ENCODE results near the gene SEC14L5. TPM values are rescaled to one million over a fixed set of nuclear protein-coding genes. Genes with fewer than 3 reads are reported as not detected.

SEC14L5 gene
- total RNA-seq, 2 donors from 2014 or later = 0.74 to 0.77 TPM

DNA sequence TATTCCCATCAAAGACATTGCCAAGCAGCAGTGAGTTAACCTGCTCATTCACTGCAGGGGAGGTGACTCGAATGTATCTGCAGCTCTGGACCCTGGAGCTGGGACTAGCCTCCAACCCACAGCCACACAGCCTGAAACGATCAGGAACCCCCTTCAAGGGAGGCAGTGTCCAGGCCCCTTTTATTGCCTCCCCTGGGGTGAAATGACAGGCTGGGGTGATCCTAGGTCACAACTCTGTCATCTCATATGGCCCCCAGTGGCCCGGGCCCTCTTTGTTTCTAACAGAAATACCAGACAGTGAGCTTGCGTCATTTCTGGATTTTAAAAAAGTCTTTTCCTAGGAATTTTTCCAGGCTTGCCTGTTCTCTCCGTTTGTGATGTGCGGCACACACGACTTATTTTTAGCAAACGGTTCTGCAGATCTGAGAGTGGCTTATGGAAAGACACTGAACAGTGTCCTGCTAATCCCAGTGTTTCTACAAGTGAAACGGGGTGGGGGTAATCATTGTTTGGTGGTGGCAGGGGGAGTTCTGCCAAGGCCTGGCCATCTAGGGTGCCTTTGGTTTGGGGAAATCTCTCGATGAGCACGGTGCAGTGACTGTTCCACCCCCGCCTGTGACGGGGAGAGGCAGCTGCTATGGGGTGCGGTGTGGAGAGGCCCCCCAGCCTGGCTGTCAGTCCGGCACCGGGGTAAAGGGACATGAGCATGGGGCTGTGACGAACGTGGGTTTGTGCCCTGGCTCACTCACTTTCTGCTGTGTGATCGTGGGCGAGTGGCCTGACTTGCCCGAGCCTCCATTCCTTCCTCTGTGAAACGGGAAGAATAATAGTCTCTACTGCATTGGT lies 48.4 kb downstream of the SEC14L5 start:
- H3K27me3 ChIP-seq (replicated peaks; ENCODE audit: insufficient read depth) = no peaks in the 10 kb centered on the region
- no peak overlapping the region for H3K4me3 ChIP-seq
- TF ChIP-seq POLR2A (IDR thresholded peaks at IDR 0.05) = no peak
- TF ChIP-seq POLR2AphosphoS5 (IDR thresholded peaks at IDR 0.05) = no peak
- TF ChIP-seq, protein P1, sequence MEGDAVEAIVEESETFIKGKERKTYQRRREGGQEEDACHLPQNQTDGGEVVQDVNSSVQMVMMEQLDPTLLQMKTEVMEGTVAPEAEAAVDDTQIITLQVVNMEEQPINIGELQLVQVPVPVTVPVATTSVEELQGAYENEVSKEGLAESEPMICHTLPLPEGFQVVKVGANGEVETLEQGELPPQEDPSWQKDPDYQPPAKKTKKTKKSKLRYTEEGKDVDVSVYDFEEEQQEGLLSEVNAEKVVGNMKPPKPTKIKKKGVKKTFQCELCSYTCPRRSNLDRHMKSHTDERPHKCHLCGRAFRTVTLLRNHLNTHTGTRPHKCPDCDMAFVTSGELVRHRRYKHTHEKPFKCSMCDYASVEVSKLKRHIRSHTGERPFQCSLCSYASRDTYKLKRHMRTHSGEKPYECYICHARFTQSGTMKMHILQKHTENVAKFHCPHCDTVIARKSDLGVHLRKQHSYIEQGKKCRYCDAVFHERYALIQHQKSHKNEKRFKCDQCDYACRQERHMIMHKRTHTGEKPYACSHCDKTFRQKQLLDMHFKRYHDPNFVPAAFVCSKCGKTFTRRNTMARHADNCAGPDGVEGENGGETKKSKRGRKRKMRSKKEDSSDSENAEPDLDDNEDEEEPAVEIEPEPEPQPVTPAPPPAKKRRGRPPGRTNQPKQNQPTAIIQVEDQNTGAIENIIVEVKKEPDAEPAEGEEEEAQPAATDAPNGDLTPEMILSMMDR (IDR thresholded peaks at IDR 0.05) = no peak
- no peaks in the 10 kb centered on the region for H3K9me3 ChIP-seq
- H3K36me3 ChIP-seq = no peaks in the 10 kb centered on the region
- intact Hi-C loops (cut with DNase I) = no loop called here
- 75% methylated on average over 22 of the region's 22 CpGs for WGBS
- no peak overlapping the region for H3K27ac ChIP-seq
- H3K4me1 ChIP-seq (replicated peaks) = no peaks in the 10 kb centered on the region
- DNase-seq (ENCODE audit: low spot score) = no peak

GRCh38 chr16:5007256-5007655 lies 49.1 kb downstream of the SEC14L5 start:
- Histone ChIP-seq H3K9me3 (no peaks in the 10 kb centered on the region), H3K36me3 (no peaks in the 10 kb centered on the region), H3K27me3 (replicated peaks; ENCODE audit: insufficient read depth) (no peaks in the 10 kb centered on the region), H3K27ac (no peak overlapping the region), H3K4me1 (replicated peaks) (no peaks in the 10 kb centered on the region), H3K4me3 (no peak overlapping the region)
- WGBS = 92% methylated on average over 10 of the region's 10 CpGs
- TF ChIP-seq, protein P1 (IDR thresholded peaks at IDR 0.05) = no peak
- TF ChIP-seq POLR2AphosphoS5 (IDR thresholded peaks at IDR 0.05) = no peak
- no peak for TF ChIP-seq POLR2A (IDR thresholded peaks at IDR 0.05)
- DNase-seq (ENCODE audit: low spot score) = no peak
- intact Hi-C loops (cut with DNase I) = no loop called here

DNA sequence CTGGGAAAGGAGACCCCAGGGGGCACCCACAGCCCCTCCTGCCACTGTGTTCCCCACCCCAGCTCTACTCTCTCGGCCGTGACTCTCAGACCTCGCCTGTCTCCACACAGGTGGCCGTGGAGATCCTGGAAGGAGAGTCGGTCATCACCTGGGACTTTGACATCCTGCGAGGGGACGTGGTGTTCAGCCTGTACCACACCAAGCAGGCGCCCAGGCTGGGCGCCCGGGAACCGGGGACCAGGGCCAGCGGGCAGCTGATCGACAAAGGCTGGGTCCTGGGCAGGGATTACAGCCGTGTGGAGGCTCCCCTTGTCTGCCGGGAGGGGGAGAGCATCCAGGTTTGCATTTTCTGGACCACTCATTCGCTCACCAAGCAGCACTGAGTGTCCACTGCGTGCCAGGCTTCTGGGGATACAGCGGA lies 50.2 kb downstream of the SEC14L5 start:
- H3K27ac ChIP-seq = no peak overlapping the region
- TF ChIP-seq, protein P1 (IDR thresholded peaks at IDR 0.05) = no peak
- TF ChIP-seq POLR2AphosphoS5 (IDR thresholded peaks at IDR 0.05) = no peak
- no peak for TF ChIP-seq POLR2A (IDR thresholded peaks at IDR 0.05)
- no peak for DNase-seq (ENCODE audit: low spot score)
- no peak overlapping the region for H3K4me3 ChIP-seq
- H3K9me3 ChIP-seq = no peaks in the 10 kb centered on the region
- no peaks in the 10 kb centered on the region for H3K36me3 ChIP-seq
- H3K4me1 ChIP-seq (replicated peaks) = no peaks in the 10 kb centered on the region
- intact Hi-C loops (cut with DNase I) = no loop called here
- WGBS = 88% methylated on average over 16 of the region's 18 CpGs
- H3K27me3 ChIP-seq (replicated peaks; ENCODE audit: insufficient read depth) = no peaks in the 10 kb centered on the region

GRCh38 chr16:5010576-5011329 lies 52.6 kb downstream of the SEC14L5 start:
- DNase-seq (ENCODE audit: low spot score) = no peak
- H3K4me3 ChIP-seq = no peak overlapping the region
- no peaks in the 10 kb centered on the region for H3K36me3 ChIP-seq
- H3K27me3 ChIP-seq (replicated peaks; ENCODE audit: insufficient read depth) = no peaks in the 10 kb centered on the region
- no peaks in the 10 kb centered on the region for H3K9me3 ChIP-seq
- no peaks in the 10 kb centered on the region for H3K4me1 ChIP-seq (replicated peaks)
- no peak overlapping the region for H3K27ac ChIP-seq
- intact Hi-C loops (cut with DNase I) = no loop called here
- TF ChIP-seq POLR2A (IDR thresholded peaks at IDR 0.05) (no peak), POLR2AphosphoS5 (IDR thresholded peaks at IDR 0.05) (no peak)
- TF ChIP-seq, protein P1 (IDR thresholded peaks at IDR 0.05) = no peak
- 65% methylated on average over 14 of the region's 15 CpGs for WGBS

Measured in prostate gland (tissue), 2 donors.